Liver (tissue), 9 donors: ENCODE measurements around the gene ATP4A. TPM values are rescaled to one million over a fixed set of nuclear protein-coding genes. Genes with fewer than 3 reads are reported as not detected.
A peak's percentile ranks its signal among the peaks of the same experiment; 100 is the strongest.
"Not testable (repeated sequence)": the region's sequence is repeated elsewhere in the genome, so short reads cannot be mapped to it uniquely, and the experiment has no call there.

Experiments used
- DNase-seq: peaks from one replicate; pipeline ENCODE4 v3.0.0-alpha.2; 2017; ENCODE audit warnings: low spot score
- H3K27ac ChIP-seq, 2 donors: one replicate each; pipeline ENCODE4 v1.7.0; 2013; ENCODE audit warnings: inconsistent platforms in 2 of 2, low read length in 2 of 2, control low read depth in 1 of 2, low read depth in 1 of 2, mild to moderate bottlenecking in 1 of 2
- H3K27me3 ChIP-seq, 4 donors: one replicate each; pipeline versions ENCODE4 v1.6.1 to v1.7.0; 2013; ENCODE audit warnings: low read length in 3 of 4, inconsistent platforms in 1 of 4, mild to moderate bottlenecking in 1 of 4, moderate library complexity in 1 of 4; ENCODE audit not compliant: control insufficient read depth in 4 of 4, insufficient read depth in 4 of 4
- H3K36me3 ChIP-seq, 4 donors: one replicate each; pipeline versions ENCODE4 v1.6.1 to v1.7.0; 2013; ENCODE audit warnings: low read length in 3 of 4, mild to moderate bottlenecking in 3 of 4, low read depth in 1 of 4, moderate library complexity in 1 of 4; ENCODE audit not compliant: control insufficient read depth in 4 of 4, insufficient read depth in 3 of 4
- H3K4me1 ChIP-seq, 4 donors: one replicate each; pipeline versions ENCODE4 v1.6.1 to v1.7.0; 2013; ENCODE audit warnings: low read length in 3 of 4, mild to moderate bottlenecking in 3 of 4, moderate library complexity in 1 of 4; ENCODE audit not compliant: control insufficient read depth in 4 of 4, insufficient read depth in 4 of 4
- H3K4me3 ChIP-seq, 3 donors: one replicate each; pipeline versions ENCODE4 v1.6.1 to v1.7.0; 2013; ENCODE audit warnings: low read length in 3 of 3, control low read depth in 1 of 3, low read depth in 1 of 3, mild to moderate bottlenecking in 1 of 3
- H3K9ac ChIP-seq, 2 donors: one replicate each; pipeline ENCODE4 v1.7.0; 2013; ENCODE audit warnings: low read length in 2 of 2, mild to moderate bottlenecking in 2 of 2, moderate library complexity in 2 of 2, control low read depth in 1 of 2, low read depth in 1 of 2
- H3K9me3 ChIP-seq, 4 donors: one replicate each; pipeline versions ENCODE4 v1.6.1 to v1.7.0; 2013; ENCODE audit warnings: low read length in 3 of 4; ENCODE audit not compliant: control insufficient read depth in 4 of 4
- EGR1 ChIP-seq, 2 donors: IDR thresholded peaks; 2 replicates each; pipeline ENCODE4 v1.6.1; 2016 to 2018; ENCODE audit warnings: antibody characterized with exemption in 2 of 2, low read depth in 2 of 2
- FOXA1 ChIP-seq: IDR thresholded peaks from 2 replicates; pipeline ENCODE4 v1.6.1; 2016; ENCODE audit warnings: antibody characterized with exemption
- HNF4G ChIP-seq: IDR thresholded peaks from 2 replicates; pipeline ENCODE4 v1.6.1; 2016; ENCODE audit warnings: antibody characterized with exemption
- JUND ChIP-seq, 2 donors: IDR thresholded peaks; 2 replicates each; pipeline ENCODE4 v1.6.1; 2016; ENCODE audit warnings: antibody characterized with exemption in 2 of 2
- NR2F2 ChIP-seq: IDR thresholded peaks from 2 replicates; pipeline ENCODE4 v1.6.1; 2016; ENCODE audit warnings: antibody characterized with exemption
- RAD21 ChIP-seq, 2 donors: IDR thresholded peaks; 2 replicates each; pipeline ENCODE4 v1.6.1; 2016; ENCODE audit warnings: antibody characterized with exemption in 2 of 2, mild to moderate bottlenecking in 2 of 2
- SP1 ChIP-seq: IDR thresholded peaks from 2 replicates; pipeline ENCODE4 v1.6.1; 2018; ENCODE audit warnings: antibody characterized with exemption, mild to moderate bottlenecking
- TAF1 ChIP-seq: conservative IDR thresholded peaks from 2 replicates; pipeline ENCODE4 v1.6.1; 2016; ENCODE audit warnings: antibody characterized with exemption, mild to moderate bottlenecking
- YY1 ChIP-seq: IDR thresholded peaks from 2 replicates; pipeline ENCODE4 v1.6.1; 2016; ENCODE audit warnings: antibody characterized with exemption, mild to moderate bottlenecking
- WGBS: extraction: QIAGEN DNeasy Blood & Tissue Kit; methylation state at CpG from one replicate; pipeline ENCODE4 v1.1.7; 2013; 5-methylcytosine and 5-hydroxymethylcytosine counted together
- polyA plus RNA-seq, 2 donors: library from polyadenylated mRNA; stranded (reverse) in 1 of 2; unstranded in 1 of 2; fragments of 200-250 nt in 1 of 2; fragments of >200 nt in 1 of 2; fragmentation: Nextera tagmentation in 1 of 2; extraction: Ambion mirVana in 1 of 2; gene quantifications; one replicate each; pipeline versions ENCODE4 v1.2.1 to v1.2.3, GENCODE V29; 2013 to 2015
- total RNA-seq, 2 donors: library from RNA; depleted of rRNA; stranded (reverse); fragments of >200 nt; gene quantifications; one replicate each; pipeline ENCODE4 v1.2.3, GENCODE V29; 2014
- TF ChIP-seq, protein P1 (sequence below): IDR thresholded peaks from 2 replicates; pipeline ENCODE4 v1.6.1; 2016; ENCODE audit warnings: antibody characterized with exemption
- TF ChIP-seq, protein P2 (sequence below): fragments of 150-350 bp; IDR thresholded peaks from 2 replicates; pipeline ENCODE4 v1.5.1; 2017; ENCODE audit warnings: improper control_type of control experiment, low read depth, low read length; ENCODE audit not compliant: missing input control
- donor health status: healthy.
- donor health status: healthy.
- donor health status: healthy.
- donor health status: healthy.
- donor health status: healthy.

ATP4A gene
- total and polyA plus RNA-seq, 4 donors: not detected

DNA sequence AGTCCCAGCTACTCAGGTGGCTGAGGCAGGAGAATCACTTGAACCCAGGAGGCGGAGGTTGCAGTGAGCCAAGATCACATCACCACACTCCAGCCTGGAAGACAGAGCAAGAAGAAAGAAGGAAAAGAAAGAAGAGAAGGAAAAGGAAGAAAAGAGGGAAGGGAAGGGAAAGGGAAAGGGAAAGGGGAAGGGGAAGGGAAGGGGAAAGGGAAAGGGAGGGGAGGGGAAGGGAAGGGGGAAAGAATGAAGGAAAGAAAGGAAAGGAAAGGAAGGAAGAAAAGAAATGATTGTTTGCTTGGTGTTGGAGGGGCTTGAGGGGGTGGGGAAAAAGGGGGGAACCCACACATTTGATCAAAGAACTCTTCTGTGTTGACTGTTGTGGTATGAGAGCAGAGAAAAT is 32.5 kb upstream of the ATP4A start:
- Histone ChIP-seq H3K9ac (no peak overlapping the region), H3K36me3 (no peaks in the 10 kb centered on the region), H3K4me1 (no peaks in the 10 kb centered on the region), H3K27me3 (no peaks in the 10 kb centered on the region), H3K4me3 (no peak overlapping the region), H3K9me3 (no peaks in the 10 kb centered on the region), H3K27ac (no peak overlapping the region)
- no peak for DNase-seq
- WGBS: 98% methylated on average over 1 of the region's 1 CpG
- TF ChIP-seq TAF1 (no peak), NR2F2 (no peak), RAD21 (IDR thresholded peaks at IDR 0.05) (no peak), JUND (IDR thresholded peaks at IDR 0.05) (no peak), YY1 (no peak)

- not testable (repeated sequence) for H3K4me1 ChIP-seq, H3K4me3 ChIP-seq, H3K27me3 ChIP-seq, H3K36me3 ChIP-seq, DNase-seq, H3K27ac ChIP-seq, H3K9me3 ChIP-seq, H3K9ac ChIP-seq
- WGBS: 81% methylated on average over 3 of the region's 3 CpGs
These were observed 31.6 kb upstream of the ATP4A start for GRCh38 chr19:35595026-35595425.

GRCh38 chr19:35592226-35592625 is 28.8 kb upstream of the ATP4A start:
- no peak for DNase-seq

DNA sequence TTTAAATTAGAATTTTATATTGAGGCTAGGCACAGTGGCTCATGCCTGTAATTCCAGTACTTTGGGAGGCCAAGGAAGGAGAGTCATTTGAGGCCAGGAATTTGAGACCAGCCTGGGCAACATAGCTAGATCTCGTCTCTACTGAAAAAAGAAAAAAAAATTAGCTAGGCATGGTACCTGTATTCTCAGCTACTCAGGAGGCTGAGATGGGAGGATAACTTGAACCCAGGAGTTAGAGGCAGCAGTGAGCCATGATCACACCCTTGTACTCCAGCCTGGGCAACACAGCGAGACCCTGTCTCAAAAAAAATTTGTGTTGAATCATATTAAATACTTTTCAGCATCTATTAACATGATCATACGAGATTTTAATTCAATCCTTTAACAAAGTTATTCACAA is 27.4 kb upstream of the ATP4A start:
- TF ChIP-seq JUND (IDR thresholded peaks at IDR 0.05) (no peak), HNF4G (no peak), NR2F2 (no peak), FOXA1 (no peak), EGR1 (IDR thresholded peaks at IDR 0.05; ENCODE audit: low read depth in 2 of 2) (no peak), YY1 (no peak)
- TF ChIP-seq, protein P1, sequence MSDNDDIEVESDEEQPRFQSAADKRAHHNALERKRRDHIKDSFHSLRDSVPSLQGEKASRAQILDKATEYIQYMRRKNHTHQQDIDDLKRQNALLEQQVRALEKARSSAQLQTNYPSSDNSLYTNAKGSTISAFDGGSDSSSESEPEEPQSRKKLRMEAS: no peak
- Histone ChIP-seq H3K27me3 (no peaks in the 10 kb centered on the region), H3K4me1 (no peaks in the 10 kb centered on the region), H3K36me3 (no peaks in the 10 kb centered on the region), H3K27ac (no peak overlapping the region), H3K9ac (no peak overlapping the region), H3K9me3 (no peaks in the 10 kb centered on the region), H3K4me3 (no peak overlapping the region)
- no peak for DNase-seq
- WGBS: 92% methylated on average over 3 of the region's 3 CpGs

More at GRCh38 chr19:35592226-35592625, 28.8 kb upstream of the ATP4A start:
- H3K9me3 ChIP-seq: no peaks in the 10 kb centered on the region
- TF ChIP-seq, protein P2, sequence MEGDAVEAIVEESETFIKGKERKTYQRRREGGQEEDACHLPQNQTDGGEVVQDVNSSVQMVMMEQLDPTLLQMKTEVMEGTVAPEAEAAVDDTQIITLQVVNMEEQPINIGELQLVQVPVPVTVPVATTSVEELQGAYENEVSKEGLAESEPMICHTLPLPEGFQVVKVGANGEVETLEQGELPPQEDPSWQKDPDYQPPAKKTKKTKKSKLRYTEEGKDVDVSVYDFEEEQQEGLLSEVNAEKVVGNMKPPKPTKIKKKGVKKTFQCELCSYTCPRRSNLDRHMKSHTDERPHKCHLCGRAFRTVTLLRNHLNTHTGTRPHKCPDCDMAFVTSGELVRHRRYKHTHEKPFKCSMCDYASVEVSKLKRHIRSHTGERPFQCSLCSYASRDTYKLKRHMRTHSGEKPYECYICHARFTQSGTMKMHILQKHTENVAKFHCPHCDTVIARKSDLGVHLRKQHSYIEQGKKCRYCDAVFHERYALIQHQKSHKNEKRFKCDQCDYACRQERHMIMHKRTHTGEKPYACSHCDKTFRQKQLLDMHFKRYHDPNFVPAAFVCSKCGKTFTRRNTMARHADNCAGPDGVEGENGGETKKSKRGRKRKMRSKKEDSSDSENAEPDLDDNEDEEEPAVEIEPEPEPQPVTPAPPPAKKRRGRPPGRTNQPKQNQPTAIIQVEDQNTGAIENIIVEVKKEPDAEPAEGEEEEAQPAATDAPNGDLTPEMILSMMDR: peak; percentile 48
- no peak for TF ChIP-seq SP1
- peak; percentile 80 to 81 for TF ChIP-seq RAD21 (IDR thresholded peaks at IDR 0.05)
- H3K27me3 ChIP-seq: no peaks in the 10 kb centered on the region
- no peaks in the 10 kb centered on the region for H3K36me3 ChIP-seq
- no peak overlapping the region for H3K27ac ChIP-seq
- H3K4me1 ChIP-seq: no peaks in the 10 kb centered on the region
- no peak overlapping the region for H3K4me3 ChIP-seq
- no peak overlapping the region for H3K9ac ChIP-seq
- 24% methylated on average over 8 of the region's 8 CpGs for WGBS
